ENCODE results near the gene TRAPPC6A.
"Not testable (repeated sequence)": the region's sequence is repeated elsewhere in the genome, so short reads cannot be mapped to it uniquely, and the experiment has no call there.

Gene TRAPPC6A

GRCh38 chr19:45133661-45134060, 44.4 kb downstream of the TRAPPC6A start:
- in situ Hi-C loops (cut with HindIII; ENCODE audit: low sequenced_read_pairs): no loop called here

GRCh38 chr19:45130888-45131615, 47.0 kb downstream of the TRAPPC6A start:
- in situ Hi-C loops (cut with HindIII; ENCODE audit: low sequenced_read_pairs): no loop called here

- in situ Hi-C loops (cut with HindIII; ENCODE audit: low sequenced_read_pairs): no loop called here
Observed at GRCh38 chr19:45130236-45130635, 47.8 kb downstream of the TRAPPC6A start.

GRCh38 chr19:45128806-45129205, 49.2 kb downstream of the TRAPPC6A start:
- in situ Hi-C loops (cut with HindIII; ENCODE audit: low sequenced_read_pairs): no loop called here

GRCh38 chr19:45128146-45128545, 49.9 kb downstream of the TRAPPC6A start:
- in situ Hi-C loops (cut with HindIII; ENCODE audit: low sequenced_read_pairs): no loop called here

- in situ Hi-C loops (cut with HindIII; ENCODE audit: low sequenced_read_pairs): no loop called here
Observed at GRCh38 chr19:45126654-45127053, 51.4 kb downstream of the TRAPPC6A start.

GRCh38 chr19:45125975-45126493, 52.0 kb downstream of the TRAPPC6A start:
- in situ Hi-C loops (cut with HindIII; ENCODE audit: low sequenced_read_pairs): no loop called here

- in situ Hi-C loops (cut with HindIII; ENCODE audit: low sequenced_read_pairs): no loop called here
Observed at GRCh38 chr19:45125360-45125759, 52.7 kb downstream of the TRAPPC6A start.

GRCh38 chr19:45124021-45124420, 54.0 kb downstream of the TRAPPC6A start:
- in situ Hi-C loops (cut with HindIII; ENCODE audit: low sequenced_read_pairs): no loop called here

GRCh38 chr19:45123440-45123850, 54.6 kb downstream of the TRAPPC6A start:
- in situ Hi-C loops (cut with HindIII; ENCODE audit: low sequenced_read_pairs): no loop called here

- in situ Hi-C loops (cut with HindIII; ENCODE audit: low sequenced_read_pairs): no loop called here
Observed at GRCh38 chr19:45122832-45123231, 55.2 kb downstream of the TRAPPC6A start.

- in situ Hi-C loops (cut with HindIII; ENCODE audit: low sequenced_read_pairs): no loop called here
Observed at GRCh38 chr19:45121827-45122345, 56.2 kb downstream of the TRAPPC6A start.

- in situ Hi-C loops (cut with HindIII; ENCODE audit: low sequenced_read_pairs): no loop called here
Observed at GRCh38 chr19:45119582-45119981, 58.5 kb downstream of the TRAPPC6A start.

GRCh38 chr19:45118591-45119355, 59.3 kb downstream of the TRAPPC6A start:
- in situ Hi-C loops (cut with HindIII; ENCODE audit: low sequenced_read_pairs): not testable (repeated sequence)

- in situ Hi-C loops (cut with HindIII; ENCODE audit: low sequenced_read_pairs): no loop called here
Observed at GRCh38 chr19:45118106-45118505, 59.9 kb downstream of the TRAPPC6A start.

- in situ Hi-C loops (cut with HindIII; ENCODE audit: low sequenced_read_pairs): no loop called here
Observed at GRCh38 chr19:45117671-45118070, 60.4 kb downstream of the TRAPPC6A start.

- in situ Hi-C loops (cut with HindIII; ENCODE audit: low sequenced_read_pairs): no loop called here
Observed at GRCh38 chr19:45117167-45117594, 60.9 kb downstream of the TRAPPC6A start.

- in situ Hi-C loops (cut with HindIII; ENCODE audit: low sequenced_read_pairs): no loop called here
Observed at GRCh38 chr19:45115809-45116615, 62.0 kb downstream of the TRAPPC6A start.

GRCh38 chr19:45114116-45114515, 63.9 kb downstream of the TRAPPC6A start:
- in situ Hi-C loops (cut with HindIII; ENCODE audit: low sequenced_read_pairs): no loop called here

- in situ Hi-C loops (cut with HindIII; ENCODE audit: low sequenced_read_pairs): no loop called here
Observed at GRCh38 chr19:45113628-45114027, 64.4 kb downstream of the TRAPPC6A start.
